ENCODE results near the gene AFAP1L2. TPM values are rescaled to one million over a fixed set of nuclear protein-coding genes. Genes with fewer than 3 reads are reported as not detected.
"Not testable (repeated sequence)": the region's sequence is repeated elsewhere in the genome, so short reads cannot be mapped to it uniquely, and the experiment has no call there.

The AFAP1L2 gene
- total RNA-seq, 1 donor from 2014 or later: 17.9 TPM

- DNase-seq (ENCODE audit: low spot score): no peak
Observed at GRCh38 chr10:114359041-114359952, 45.0 kb downstream of the AFAP1L2 start.

GRCh38 chr10:114357515-114357996, 46.7 kb downstream of the AFAP1L2 start:
- no peak for DNase-seq (ENCODE audit: low spot score)

- no peak for DNase-seq (ENCODE audit: low spot score)
Observed at GRCh38 chr10:114356751-114357514, 47.4 kb downstream of the AFAP1L2 start.

GRCh38 chr10:114356126-114356525, 48.2 kb downstream of the AFAP1L2 start:
- DNase-seq (ENCODE audit: low spot score): no peak

- no peak for DNase-seq (ENCODE audit: low spot score)
Observed at GRCh38 chr10:114353383-114353782, 50.9 kb downstream of the AFAP1L2 start.

GRCh38 chr10:114352653-114353298, 51.5 kb downstream of the AFAP1L2 start:
- DNase-seq (ENCODE audit: low spot score): no peak

- DNase-seq (ENCODE audit: low spot score): no peak
Observed at GRCh38 chr10:114350751-114351150, 53.6 kb downstream of the AFAP1L2 start.

GRCh38 chr10:114349522-114350215, 54.6 kb downstream of the AFAP1L2 start:
- DNase-seq (ENCODE audit: low spot score): no peak

- DNase-seq (ENCODE audit: low spot score): not testable (repeated sequence)
Observed at GRCh38 chr10:114349071-114349470, 55.2 kb downstream of the AFAP1L2 start.

GRCh38 chr10:114347791-114348190, 56.5 kb downstream of the AFAP1L2 start:
- DNase-seq (ENCODE audit: low spot score): no peak

GRCh38 chr10:114347241-114347640, 57.1 kb downstream of the AFAP1L2 start:
- no peak for DNase-seq (ENCODE audit: low spot score)

- DNase-seq (ENCODE audit: low spot score): no peak
Observed at GRCh38 chr10:114346176-114347031, 57.9 kb downstream of the AFAP1L2 start.

GRCh38 chr10:114345701-114346100, 58.6 kb downstream of the AFAP1L2 start:
- DNase-seq (ENCODE audit: low spot score): no peak

GRCh38 chr10:114343623-114344505, 60.4 kb downstream of the AFAP1L2 start:
- DNase-seq (ENCODE audit: low spot score): no peak

- no peak for DNase-seq (ENCODE audit: low spot score)
Observed at GRCh38 chr10:114342976-114343375, 61.3 kb downstream of the AFAP1L2 start.

GRCh38 chr10:114340816-114341215, 63.5 kb downstream of the AFAP1L2 start:
- no peak for DNase-seq (ENCODE audit: low spot score)

- no peak for DNase-seq (ENCODE audit: low spot score)
Observed at GRCh38 chr10:114337510-114338462, 66.5 kb downstream of the AFAP1L2 start.

- DNase-seq (ENCODE audit: low spot score): no peak
Observed at GRCh38 chr10:114336823-114337509, 67.3 kb downstream of the AFAP1L2 start.

Data from ureter (tissue), 1 donor.